ENCODE measurements around the gene CBARP.
A peak's percentile ranks its signal among the peaks of the same experiment; 100 is the strongest.

DNA sequence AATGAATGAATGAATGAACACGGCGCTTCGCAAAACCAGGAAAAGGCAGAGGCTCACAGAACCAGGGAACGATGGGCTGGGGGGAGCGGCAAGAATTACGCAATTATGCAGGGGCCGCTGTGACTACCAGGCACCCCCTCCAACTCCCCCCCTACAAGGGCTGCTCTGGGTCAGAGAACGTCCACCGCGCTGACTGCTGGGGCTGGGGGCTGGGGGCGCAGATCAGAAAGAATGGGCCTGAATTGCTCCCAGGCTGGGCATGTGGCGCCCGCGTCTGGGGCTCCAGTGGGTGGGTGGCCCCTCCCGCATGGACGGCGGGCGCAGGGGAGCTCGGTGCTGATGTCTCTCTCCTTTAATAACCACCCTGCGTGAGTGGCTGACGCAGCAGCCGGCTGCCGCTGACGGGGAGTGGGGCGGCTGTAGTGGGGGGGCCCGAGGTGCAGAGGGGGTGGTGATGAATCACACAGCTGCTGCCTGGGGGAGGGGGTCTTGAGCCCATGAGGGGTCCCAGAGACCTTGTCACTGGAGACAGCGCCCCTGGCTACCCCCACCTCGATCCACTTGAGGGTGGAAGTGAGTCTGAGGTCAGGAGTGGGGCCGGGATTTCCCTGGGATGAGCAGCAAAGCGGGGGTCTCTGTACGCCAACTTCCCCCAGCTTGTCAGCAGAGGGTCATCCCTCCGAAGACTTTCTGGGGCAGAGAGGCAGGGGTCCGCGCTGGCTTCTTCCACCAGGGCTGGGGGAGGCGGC is 29.8 kb upstream of the CBARP start:
- TF ChIP-seq, protein P1, sequence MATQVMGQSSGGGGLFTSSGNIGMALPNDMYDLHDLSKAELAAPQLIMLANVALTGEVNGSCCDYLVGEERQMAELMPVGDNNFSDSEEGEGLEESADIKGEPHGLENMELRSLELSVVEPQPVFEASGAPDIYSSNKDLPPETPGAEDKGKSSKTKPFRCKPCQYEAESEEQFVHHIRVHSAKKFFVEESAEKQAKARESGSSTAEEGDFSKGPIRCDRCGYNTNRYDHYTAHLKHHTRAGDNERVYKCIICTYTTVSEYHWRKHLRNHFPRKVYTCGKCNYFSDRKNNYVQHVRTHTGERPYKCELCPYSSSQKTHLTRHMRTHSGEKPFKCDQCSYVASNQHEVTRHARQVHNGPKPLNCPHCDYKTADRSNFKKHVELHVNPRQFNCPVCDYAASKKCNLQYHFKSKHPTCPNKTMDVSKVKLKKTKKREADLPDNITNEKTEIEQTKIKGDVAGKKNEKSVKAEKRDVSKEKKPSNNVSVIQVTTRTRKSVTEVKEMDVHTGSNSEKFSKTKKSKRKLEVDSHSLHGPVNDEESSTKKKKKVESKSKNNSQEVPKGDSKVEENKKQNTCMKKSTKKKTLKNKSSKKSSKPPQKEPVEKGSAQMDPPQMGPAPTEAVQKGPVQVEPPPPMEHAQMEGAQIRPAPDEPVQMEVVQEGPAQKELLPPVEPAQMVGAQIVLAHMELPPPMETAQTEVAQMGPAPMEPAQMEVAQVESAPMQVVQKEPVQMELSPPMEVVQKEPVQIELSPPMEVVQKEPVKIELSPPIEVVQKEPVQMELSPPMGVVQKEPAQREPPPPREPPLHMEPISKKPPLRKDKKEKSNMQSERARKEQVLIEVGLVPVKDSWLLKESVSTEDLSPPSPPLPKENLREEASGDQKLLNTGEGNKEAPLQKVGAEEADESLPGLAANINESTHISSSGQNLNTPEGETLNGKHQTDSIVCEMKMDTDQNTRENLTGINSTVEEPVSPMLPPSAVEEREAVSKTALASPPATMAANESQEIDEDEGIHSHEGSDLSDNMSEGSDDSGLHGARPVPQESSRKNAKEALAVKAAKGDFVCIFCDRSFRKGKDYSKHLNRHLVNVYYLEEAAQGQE (tag by site-specific recombination; IDR thresholded peaks at IDR 0.05), result no peak
- no peak for TF ChIP-seq FEZF1 (tag by site-specific recombination; IDR thresholded peaks at IDR 0.05)
- TF ChIP-seq ZBTB7A (tag by site-specific recombination; IDR thresholded peaks at IDR 0.05; ENCODE audit: low read depth), result no peak
- no peak for TF ChIP-seq CTCF (tag by site-specific recombination; IDR thresholded peaks at IDR 0.05)
- TF ChIP-seq ZBTB1 (tag by site-specific recombination; IDR thresholded peaks at IDR 0.05), result no peak
- TF ChIP-seq GLIS2 (tag by site-specific recombination; IDR thresholded peaks at IDR 0.05), result peak; percentile 72

All from HEK293 (cell line).